ENCODE data around the gene TRDN. TPM values are rescaled to one million over a fixed set of nuclear protein-coding genes. Genes with fewer than 3 reads are reported as not detected.
"Not testable (repeated sequence)": the region's sequence is repeated elsewhere in the genome, so short reads cannot be mapped to it uniquely, and the experiment has no call there.

TRDN gene
- polyA plus RNA-seq, 4 donors: 2.2 to 4.7 (median 4.0) TPM

DNA sequence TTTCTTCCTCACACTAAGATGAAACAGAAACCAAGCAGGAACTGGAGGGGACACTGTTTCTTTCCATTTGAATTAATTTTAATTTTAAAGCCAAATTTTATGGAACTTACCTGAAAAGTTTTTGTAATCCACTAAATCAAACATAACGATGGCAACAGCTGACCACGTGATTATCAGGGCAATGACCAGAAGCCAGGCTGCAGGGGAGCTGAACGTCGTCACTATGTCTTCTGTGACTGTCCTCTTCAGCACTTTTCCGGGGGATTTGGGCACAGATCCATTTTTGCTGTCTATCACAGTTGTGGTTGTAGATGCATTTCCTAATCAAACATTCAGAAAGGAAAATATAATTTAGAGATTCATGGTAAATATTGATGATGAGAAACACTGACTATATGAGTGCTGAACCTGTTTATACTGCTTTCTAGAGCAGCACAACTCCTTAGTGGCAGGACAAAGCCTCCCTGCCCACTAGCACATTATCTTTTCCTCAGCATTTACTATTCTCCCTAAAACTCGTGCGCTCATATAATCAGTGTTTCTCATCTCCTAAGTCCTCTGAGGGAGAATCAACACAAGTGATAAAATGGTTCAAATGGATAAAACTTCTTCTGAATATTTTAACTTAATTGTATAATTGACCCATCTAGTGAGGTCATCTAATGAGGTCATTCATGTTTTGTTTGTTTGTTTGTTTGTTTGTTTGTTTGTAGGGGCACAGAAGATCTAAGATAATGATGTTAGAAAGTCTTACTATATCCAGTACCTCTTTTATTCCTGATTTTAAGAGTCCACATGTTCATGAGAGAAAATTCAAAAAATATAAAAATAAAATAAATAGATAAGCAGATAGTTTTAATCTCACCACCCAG is 65.7 kb downstream of the TRDN start:
- no peak for DNase-seq (ENCODE audit: low read depth in 4 of 4, low spot score in 2 of 4)

DNA sequence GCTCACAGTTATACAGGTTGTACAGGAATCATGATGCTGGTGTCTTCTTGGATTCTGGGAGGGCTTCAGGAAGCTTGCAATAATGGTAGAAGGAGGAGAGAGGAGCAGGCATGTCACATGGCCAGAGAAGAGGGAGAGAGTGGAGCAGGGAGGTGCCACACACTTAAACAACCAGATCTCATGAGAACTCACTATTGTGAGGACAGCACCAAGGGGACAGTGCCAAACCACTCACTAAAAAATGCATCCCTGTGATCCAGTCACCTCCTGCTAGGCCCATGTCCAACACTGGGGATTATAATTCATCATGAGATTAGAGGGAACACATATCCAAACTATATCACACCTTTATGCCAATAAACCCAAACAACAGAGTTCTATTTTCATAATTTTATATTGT is 67.2 kb downstream of the TRDN start:
- DNase-seq (ENCODE audit: low read depth in 4 of 4, low spot score in 2 of 4): no peak

- no peak for DNase-seq (ENCODE audit: low read depth in 4 of 4, low spot score in 2 of 4)
Observed at GRCh38 chr6:123565529-123565928, 71.2 kb downstream of the TRDN start.

DNA sequence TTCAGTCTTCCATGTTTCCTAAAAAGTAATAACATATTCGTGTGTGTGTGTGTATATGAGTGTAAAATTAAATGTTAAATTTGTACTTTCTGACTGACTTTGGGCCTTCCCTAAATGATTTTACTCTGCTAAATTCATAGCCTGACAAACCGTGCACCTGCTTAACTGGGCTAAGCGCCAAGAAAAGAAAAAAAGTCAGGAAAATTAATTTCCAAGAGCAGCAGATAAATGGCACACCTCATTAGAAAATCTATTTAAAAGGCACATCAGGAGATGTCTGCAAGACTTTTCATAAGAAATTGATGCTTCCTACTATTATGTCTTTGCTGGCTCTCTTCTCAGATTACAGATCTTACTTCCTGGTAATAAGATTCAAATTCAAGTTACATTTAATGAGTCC is 72.4 kb downstream of the TRDN start:
- no peak for DNase-seq (ENCODE audit: low read depth in 4 of 4, low spot score in 2 of 4)

GRCh38 chr6:123562677-123563076 is 74.1 kb downstream of the TRDN start:
- DNase-seq (ENCODE audit: low read depth in 4 of 4, low spot score in 2 of 4): no peak

DNA sequence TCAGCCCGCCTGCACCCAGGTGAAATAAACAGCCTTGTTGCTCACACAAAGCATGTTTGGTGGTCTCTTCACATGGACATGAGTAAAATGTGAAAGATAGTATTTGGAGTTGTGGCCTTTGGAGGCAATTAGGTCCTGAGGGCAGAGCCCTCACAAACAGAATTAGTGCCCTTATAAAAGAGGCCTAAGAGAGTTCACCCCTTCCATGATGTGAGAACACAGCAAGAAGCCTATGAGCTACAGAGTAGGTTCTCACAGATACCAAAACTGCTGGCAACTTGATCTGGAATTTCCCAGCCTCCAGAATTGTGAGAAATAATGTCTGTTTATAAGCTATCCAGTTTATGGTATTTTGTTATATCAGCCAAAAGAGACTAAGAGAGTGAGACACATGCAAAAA is 74.5 kb downstream of the TRDN start:
- no peak for DNase-seq (ENCODE audit: low read depth in 4 of 4, low spot score in 2 of 4)

DNA sequence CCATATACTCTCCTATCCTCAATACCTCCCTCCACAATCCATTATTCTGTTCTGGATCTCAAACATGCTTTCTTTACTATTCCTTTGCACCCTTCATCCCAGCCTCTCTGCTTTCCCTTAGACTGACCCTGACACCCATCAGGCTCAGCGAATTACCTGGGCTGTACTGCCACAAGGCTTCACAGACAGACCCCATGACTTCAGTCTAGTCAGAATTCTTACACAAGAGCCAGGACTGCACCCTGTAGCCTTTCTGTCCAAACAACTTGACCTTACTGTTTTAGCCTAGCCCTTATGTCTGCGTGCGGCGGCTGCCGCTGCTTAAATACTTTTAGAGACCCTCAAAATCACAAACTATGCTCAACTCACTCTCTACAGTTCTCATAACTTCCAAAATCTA is 76.9 kb downstream of the TRDN start:
- DNase-seq (ENCODE audit: low read depth in 4 of 4, low spot score in 2 of 4): not testable (repeated sequence)

DNA sequence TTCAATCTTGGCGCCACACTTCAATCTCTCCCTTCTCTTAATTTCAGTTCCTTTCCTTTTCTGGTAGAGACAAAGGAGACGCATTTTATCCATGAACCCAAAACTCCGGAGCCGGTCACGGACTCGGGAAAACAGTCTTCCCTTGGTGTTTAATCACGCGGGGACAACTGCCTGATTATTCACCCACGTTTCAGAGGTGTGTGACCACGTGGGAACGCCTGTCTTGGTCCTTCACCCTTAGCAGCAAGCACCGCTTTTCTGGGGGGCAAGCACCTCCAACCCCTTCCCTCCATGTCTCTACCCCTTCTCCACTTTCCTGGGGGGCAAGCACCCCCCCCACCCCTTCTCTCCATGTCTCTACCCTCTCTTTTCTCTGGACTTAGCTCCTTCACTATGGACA is 79.3 kb downstream of the TRDN start:
- DNase-seq (ENCODE audit: low read depth in 4 of 4, low spot score in 2 of 4): not testable (repeated sequence)

- no peak for DNase-seq (ENCODE audit: low read depth in 4 of 4, low spot score in 2 of 4)
Observed at GRCh38 chr6:123551939-123552707, 84.6 kb downstream of the TRDN start.

DNA sequence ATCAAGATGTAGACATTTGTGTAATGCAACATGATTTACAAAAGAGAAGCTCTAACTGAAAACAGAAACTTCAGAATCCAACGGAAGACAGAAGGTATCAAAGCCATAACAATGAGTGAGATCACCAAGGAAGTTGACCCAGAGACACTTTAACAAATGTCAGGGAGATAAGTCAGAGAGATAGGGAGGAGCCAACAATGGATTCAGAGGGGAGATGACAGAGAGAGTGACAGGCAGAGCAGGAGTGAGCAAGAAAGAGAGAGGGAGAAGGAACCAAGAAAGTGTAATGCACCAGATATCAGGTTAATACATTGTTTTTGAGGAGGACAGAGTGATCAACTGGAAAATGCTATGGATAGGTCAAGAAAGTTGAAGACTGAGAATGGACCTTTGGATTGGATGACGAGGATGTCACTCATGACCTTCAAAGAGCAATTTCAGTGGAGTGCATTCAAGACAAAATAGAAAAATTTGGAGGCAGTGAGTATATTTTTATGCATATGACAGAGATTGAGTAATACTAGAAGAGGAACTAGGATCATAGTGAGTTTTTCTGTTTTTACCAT is 86.6 kb downstream of the TRDN start:
- no peak for DNase-seq (ENCODE audit: low read depth in 4 of 4, low spot score in 2 of 4)

GRCh38 chr6:123549476-123549875 is 87.3 kb downstream of the TRDN start:
- DNase-seq (ENCODE audit: low read depth in 4 of 4, low spot score in 2 of 4): no peak

GRCh38 chr6:123547216-123547978 is 89.4 kb downstream of the TRDN start:
- no peak for DNase-seq (ENCODE audit: low read depth in 4 of 4, low spot score in 2 of 4)

GRCh38 chr6:123546537-123546936 is 90.2 kb downstream of the TRDN start:
- DNase-seq (ENCODE audit: low read depth in 4 of 4, low spot score in 2 of 4): no peak

DNA sequence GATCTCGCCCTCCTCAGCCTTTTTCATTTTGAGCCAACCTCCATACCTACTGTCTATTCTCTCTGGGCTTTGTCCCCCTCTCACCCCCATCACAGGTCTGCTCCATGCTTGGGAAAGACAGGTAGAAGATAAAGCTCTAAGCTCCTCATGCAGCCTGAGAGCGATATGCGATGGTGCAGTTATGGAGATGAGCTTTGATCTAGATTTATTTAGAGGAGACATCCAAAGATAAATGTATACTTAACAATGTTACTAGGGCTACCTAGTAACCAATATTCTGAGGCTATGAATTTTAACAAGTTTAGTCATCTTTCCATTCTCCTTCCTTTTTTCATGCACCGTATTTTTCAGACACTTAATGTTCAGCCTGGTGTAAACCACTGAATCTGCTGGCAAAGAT is 95.3 kb downstream of the TRDN start:
- no peak for DNase-seq (ENCODE audit: low read depth in 4 of 4, low spot score in 2 of 4)

GRCh38 chr6:123533862-123534648 is 102.7 kb downstream of the TRDN start:
- DNase-seq (ENCODE audit: low read depth in 4 of 4, low spot score in 2 of 4): no peak

- DNase-seq (ENCODE audit: low read depth in 4 of 4, low spot score in 2 of 4): no peak
Observed at GRCh38 chr6:123529843-123530242, 106.9 kb downstream of the TRDN start.

- DNase-seq (ENCODE audit: low read depth in 4 of 4, low spot score in 2 of 4): peak in 1 of 4 donors; percentile 16
Observed at GRCh38 chr6:123529058-123529457, 107.7 kb downstream of the TRDN start.

DNA sequence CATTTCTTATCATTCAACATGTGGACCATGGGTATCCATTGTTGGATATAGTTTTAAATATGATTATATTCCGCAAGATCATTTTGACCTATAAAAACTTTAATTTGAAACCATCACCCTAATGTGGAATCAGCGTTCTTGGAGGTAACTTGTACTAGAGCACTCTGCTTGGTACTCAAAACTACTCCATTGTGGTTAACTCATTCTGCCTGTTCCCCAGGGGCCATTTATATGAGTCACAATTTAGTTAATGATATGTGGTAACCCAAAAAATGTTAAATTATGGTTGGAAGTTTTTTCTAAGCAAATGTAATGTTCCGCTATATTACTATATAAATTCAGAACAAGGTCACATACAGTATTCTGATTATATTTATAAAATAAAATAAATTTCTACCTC is 109.3 kb downstream of the TRDN start:
- no peak for DNase-seq (ENCODE audit: low read depth in 4 of 4, low spot score in 2 of 4)

DNA sequence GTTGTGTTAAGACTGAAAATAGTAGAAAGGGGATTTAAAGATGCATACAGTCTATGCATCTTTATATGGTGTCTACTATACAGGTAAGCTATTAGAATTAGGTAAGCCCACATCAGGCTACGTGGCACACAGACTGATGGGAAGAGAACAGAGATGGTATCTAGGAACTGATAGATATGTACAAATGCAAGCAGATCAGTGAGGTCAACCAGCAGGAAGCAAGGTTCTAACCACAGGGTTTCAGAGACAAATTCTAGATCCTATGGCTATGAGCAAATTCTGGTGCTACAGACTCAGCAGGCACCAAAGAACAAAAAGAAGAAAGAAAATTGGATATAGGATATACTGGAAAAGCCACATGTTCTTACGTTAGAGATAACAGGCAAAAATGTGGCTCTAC is 110.6 kb downstream of the TRDN start:
- no peak for DNase-seq (ENCODE audit: low read depth in 4 of 4, low spot score in 2 of 4)

DNA sequence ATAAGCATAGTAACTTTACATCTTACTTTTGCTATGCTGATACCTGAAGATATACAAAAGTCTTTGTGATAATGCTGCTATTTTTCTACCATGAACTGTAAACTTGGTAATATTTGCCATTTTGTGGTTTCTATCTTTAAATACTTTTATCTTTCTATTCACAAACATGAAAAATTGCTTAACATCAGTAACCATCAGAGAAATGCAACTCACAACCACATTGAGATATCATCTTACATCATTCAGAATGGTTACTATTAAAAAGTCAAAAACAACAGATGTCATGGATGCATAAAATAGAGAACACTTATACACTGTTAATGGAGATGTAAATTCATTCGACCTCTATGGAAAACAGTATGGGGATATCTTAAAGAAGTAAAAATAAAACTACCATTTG is 112.0 kb downstream of the TRDN start:
- DNase-seq (ENCODE audit: low read depth in 4 of 4, low spot score in 2 of 4): no peak

All from left renal cortex interstitium (tissue), 4 donors.